GM21619 (cell line): ENCODE data around the gene WFDC5.

ENCODE experiments used
- ATAC-seq: cut with Tn5 transposase; IDR thresholded peaks from one replicate; pipeline ENCODE4 v1.9.1; 2021; ENCODE audit not compliant: unreplicated experiment

The WFDC5 gene

GRCh38 chr20:45115829-45116228 lies 855 bp upstream of the WFDC5 start:
- no peak for ATAC-seq

- ATAC-seq = no peak
Measured at GRCh38 chr20:45115386-45115774, 406 bp upstream of the WFDC5 start.

GRCh38 chr20:45113865-45114264 lies 1.1 kb downstream of the WFDC5 start:
- no peak for ATAC-seq

GRCh38 chr20:45112754-45113153 lies 2.2 kb downstream of the WFDC5 start:
- ATAC-seq = no peak

GRCh38 chr20:45111799-45112471 lies 3.0 kb downstream of the WFDC5 start:
- no peak for ATAC-seq

GRCh38 chr20:45111285-45111684 lies 3.7 kb downstream of the WFDC5 start:
- no peak for ATAC-seq

GRCh38 chr20:45110301-45110700 lies 4.7 kb downstream of the WFDC5 start:
- ATAC-seq = no peak

- no peak for ATAC-seq
Measured at GRCh38 chr20:45109634-45110033, 5.3 kb downstream of the WFDC5 start.

GRCh38 chr20:45105317-45105716 lies 9.7 kb downstream of the WFDC5 start:
- no peak for ATAC-seq

- no peak for ATAC-seq
Measured at GRCh38 chr20:45104786-45105185, 10.2 kb downstream of the WFDC5 start.

GRCh38 chr20:45103072-45103471 lies 11.9 kb downstream of the WFDC5 start:
- no peak for ATAC-seq

GRCh38 chr20:45101333-45101850 lies 13.6 kb downstream of the WFDC5 start:
- ATAC-seq = no peak

- no peak for ATAC-seq
Measured at GRCh38 chr20:45100563-45101245, 14.3 kb downstream of the WFDC5 start, which contains the start of gene KCNS1. Gene KCNS1, minus strand, starts transcription at chr20:45101127. Its CDS starts 1,891 bp downstream, at chr20:45099236.

- ATAC-seq = no peak
Measured at GRCh38 chr20:45098103-45098773, 16.7 kb downstream of the WFDC5 start.

GRCh38 chr20:45097485-45098102 lies 17.4 kb downstream of the WFDC5 start:
- no peak for ATAC-seq

- ATAC-seq = no peak
Measured at GRCh38 chr20:45096781-45097180, 18.2 kb downstream of the WFDC5 start.

GRCh38 chr20:45095805-45096238 lies 19.2 kb downstream of the WFDC5 start:
- no peak for ATAC-seq

- ATAC-seq = no peak
Measured at GRCh38 chr20:45094864-45095574, 20.0 kb downstream of the WFDC5 start.

- no peak for ATAC-seq
Measured at GRCh38 chr20:45094201-45094600, 20.8 kb downstream of the WFDC5 start.

GRCh38 chr20:45092898-45093297 lies 22.1 kb downstream of the WFDC5 start:
- ATAC-seq = no peak

- no peak for ATAC-seq
Measured at GRCh38 chr20:45091366-45091765, 23.6 kb downstream of the WFDC5 start.
